Airway epithelial cell (primary cell): ENCODE measurements around the gene FBXO22. TPM values are rescaled to one million over a fixed set of nuclear protein-coding genes. Genes with fewer than 3 reads are reported as not detected.

Experiments used
- total RNA-seq: library from RNA; depleted of rRNA; stranded (reverse); fragments of >200 nt; gene quantifications from 2 replicates; pipeline ENCODE4 v1.2.3, GENCODE V29; 2015

FBXO22 gene
- total RNA-seq, result 46.2 and 54.4 TPM in 2 replicates

GRCh38 chr15:75903331-75904239 is at the start of gene FBXO22:
TSS of gene FBXO22 (plus strand) at chr15:75903878. CDS start at chr15:75903964, 86 bp downstream.

Other genes with a start within 250 kb of the FBXO22 start
- gene CSPG4, start 191.0 kb upstream of the FBXO22 start, total RNA-seq, result 73.2 and 91.5 TPM in 2 replicates
- gene UBE2Q2, start 60.4 kb upstream of the FBXO22 start, total RNA-seq, result 23.6 and 29.7 TPM in 2 replicates
- 0.09 TPM in 1 of 2 replicates, not detected in the other for gene NRG4, start 108.5 kb downstream of the FBXO22 start, total RNA-seq
- gene TMEM266, start 156.1 kb downstream of the FBXO22 start, total RNA-seq, result 0.07 TPM in 1 of 2 replicates, not detected in the other